K562 (cell line): ENCODE results near the gene EVI5L. TPM values are rescaled to one million over a fixed set of nuclear protein-coding genes. Genes with fewer than 3 reads are reported as not detected.

ENCODE experiments used
- CBFA2T3 ChIP-seq: fragments of 450-650 bp; IDR thresholded peaks from 2 replicates; pipeline ENCODE4 v1.6.1; 2017
- PHF8 ChIP-seq: fragments of 200-600 bp; sonication (generic); IDR thresholded peaks from 2 replicates; pipeline ENCODE4 v1.6.1; 2012; ENCODE audit warnings: mixed run types, mild to moderate bottlenecking, inconsistent platforms, low read length, moderate library complexity, borderline replicate concordance
- RBM39 ChIP-seq: fragments of 200-400 bp; formaldehyde crosslinking; optimal IDR thresholded peaks from 2 replicates; pipeline ENCODE3; 2018; ENCODE audit warnings: low read depth, low read length
- RFX7 ChIP-seq: fragments of 250-450 bp; sonication (Bioruptor Pico); IDR thresholded peaks from 2 replicates; pipeline ENCODE4 v1.5.1; 2021; ENCODE audit warnings: mild to moderate bottlenecking
- TEAD1 ChIP-seq, 2 experiments: fragments of 450-650 bp in 1 of 2; sonication (generic) in 1 of 2; formaldehyde crosslinking; IDR thresholded peaks; 2 replicates each; pipeline versions ENCODE4 v1.4.0 to v1.8.0; 2020 to 2022; ENCODE audit warnings: mild to moderate bottlenecking in 2 of 2, missing genetic modification reagents in 1 of 2
- TRIM24 ChIP-seq, 2 experiments: fragments of 450-650 bp; IDR thresholded peaks; 2 replicates each; pipeline ENCODE4 v1.6.1; 2016
- ZBTB40 ChIP-seq, 2 experiments: fragments of 450-650 bp in 1 of 2; sonication (generic) in 1 of 2; formaldehyde crosslinking in 1 of 2; IDR thresholded peaks; 2 replicates each; pipeline versions ENCODE4 v1.7.1 to v1.9.0; 2016 to 2022; ENCODE audit warnings: inconsistent platforms in 1 of 2, mild to moderate bottlenecking in 1 of 2, missing genetic modification reagents in 1 of 2
- ZFX ChIP-seq: sonication (generic); formaldehyde crosslinking; IDR thresholded peaks from 2 replicates; pipeline ENCODE4 v1.8.0; 2022; ENCODE audit warnings: mild to moderate bottlenecking, missing genetic modification reagents, moderate library complexity
- ZNF134 ChIP-seq: fragments of 250-450 bp; sonication (Bioruptor Pico); conservative IDR thresholded peaks from 2 replicates; pipeline ENCODE4 v1.4.0; 2020
- polyA plus RNA-seq, 8 experiments: library from polyadenylated mRNA; depleted of rRNA in 4 of 8; stranded (reverse) in 5 of 8; unstranded in 3 of 8; fragments of >200 nt; fragmentation: Nextera tagmentation in 2 of 8; fragmentation: Illumina TruSeq in 1 of 8; extraction: Ambion mirVana in 2 of 8; extraction: Trizol in 1 of 8; gene quantifications; 2 replicates each; pipeline versions ENCODE4 v1.2.1 to v1.2.3, GENCODE V29; 2011 to 2014; ENCODE audit warnings: inconsistent platforms in 1 of 8, missing spikeins in 1 of 8
- total RNA-seq, 7 experiments: library from RNA; depleted of rRNA in 6 of 7; stranded (reverse); fragments of >200 nt in 6 of 7; fragmentation: Illumina TruSeq in 2 of 7; extraction: Trizol in 2 of 7; gene quantifications; 2 replicates each; pipeline versions ENCODE4 v1.2.1 to v1.2.3, GENCODE V29; 2011 to 2021; ENCODE audit warnings: low replicate concordance in 1 of 7
- TF ChIP-seq, protein P1 (sequence below): sonication (generic); formaldehyde crosslinking; IDR thresholded peaks from 2 replicates; pipeline ENCODE4 v1.8.0; 2023; ENCODE audit warnings: missing genetic modification reagents, mild to moderate bottlenecking, borderline replicate concordance

EVI5L gene
- total and polyA plus RNA-seq, 9 of the 15 experiments (the other 6 are each of a cell fraction or from before 2014, with no cell fraction given): 0.69 to 1.8 (median 1.2) TPM; not detected in 2

GRCh38 chr19:7903244-7904073 lies 73.4 kb downstream of the EVI5L start, which contains the start of gene MAP2K7 (continued):
- 0 out of 2 replicates have a peak, but pooled peaks have one; percentile 33 for TF ChIP-seq ZBTB40 (IDR thresholded peaks at IDR 0.05)
- no peak for TF ChIP-seq ZBTB40 (CRISPR knock-in tag; IDR thresholded peaks at IDR 0.05)
- peak in 1 of 2 experiments; percentile 83; a peak in 2 of 4 replicates for TF ChIP-seq TEAD1 (CRISPR knock-in tag; IDR thresholded peaks at IDR 0.05)
- TF ChIP-seq ZNF134 (CRISPR knock-in tag): no peak
- no peak for TF ChIP-seq TRIM24 (IDR thresholded peaks at IDR 0.05)
- peak; percentile 49 for TF ChIP-seq ZFX (CRISPR knock-in tag)
- 0 out of 2 replicates have a peak, but pooled peaks have one; percentile 2 for TF ChIP-seq CBFA2T3
- TF ChIP-seq RBM39: no peak
- no peak for TF ChIP-seq RFX7
- TF ChIP-seq, protein P1, sequence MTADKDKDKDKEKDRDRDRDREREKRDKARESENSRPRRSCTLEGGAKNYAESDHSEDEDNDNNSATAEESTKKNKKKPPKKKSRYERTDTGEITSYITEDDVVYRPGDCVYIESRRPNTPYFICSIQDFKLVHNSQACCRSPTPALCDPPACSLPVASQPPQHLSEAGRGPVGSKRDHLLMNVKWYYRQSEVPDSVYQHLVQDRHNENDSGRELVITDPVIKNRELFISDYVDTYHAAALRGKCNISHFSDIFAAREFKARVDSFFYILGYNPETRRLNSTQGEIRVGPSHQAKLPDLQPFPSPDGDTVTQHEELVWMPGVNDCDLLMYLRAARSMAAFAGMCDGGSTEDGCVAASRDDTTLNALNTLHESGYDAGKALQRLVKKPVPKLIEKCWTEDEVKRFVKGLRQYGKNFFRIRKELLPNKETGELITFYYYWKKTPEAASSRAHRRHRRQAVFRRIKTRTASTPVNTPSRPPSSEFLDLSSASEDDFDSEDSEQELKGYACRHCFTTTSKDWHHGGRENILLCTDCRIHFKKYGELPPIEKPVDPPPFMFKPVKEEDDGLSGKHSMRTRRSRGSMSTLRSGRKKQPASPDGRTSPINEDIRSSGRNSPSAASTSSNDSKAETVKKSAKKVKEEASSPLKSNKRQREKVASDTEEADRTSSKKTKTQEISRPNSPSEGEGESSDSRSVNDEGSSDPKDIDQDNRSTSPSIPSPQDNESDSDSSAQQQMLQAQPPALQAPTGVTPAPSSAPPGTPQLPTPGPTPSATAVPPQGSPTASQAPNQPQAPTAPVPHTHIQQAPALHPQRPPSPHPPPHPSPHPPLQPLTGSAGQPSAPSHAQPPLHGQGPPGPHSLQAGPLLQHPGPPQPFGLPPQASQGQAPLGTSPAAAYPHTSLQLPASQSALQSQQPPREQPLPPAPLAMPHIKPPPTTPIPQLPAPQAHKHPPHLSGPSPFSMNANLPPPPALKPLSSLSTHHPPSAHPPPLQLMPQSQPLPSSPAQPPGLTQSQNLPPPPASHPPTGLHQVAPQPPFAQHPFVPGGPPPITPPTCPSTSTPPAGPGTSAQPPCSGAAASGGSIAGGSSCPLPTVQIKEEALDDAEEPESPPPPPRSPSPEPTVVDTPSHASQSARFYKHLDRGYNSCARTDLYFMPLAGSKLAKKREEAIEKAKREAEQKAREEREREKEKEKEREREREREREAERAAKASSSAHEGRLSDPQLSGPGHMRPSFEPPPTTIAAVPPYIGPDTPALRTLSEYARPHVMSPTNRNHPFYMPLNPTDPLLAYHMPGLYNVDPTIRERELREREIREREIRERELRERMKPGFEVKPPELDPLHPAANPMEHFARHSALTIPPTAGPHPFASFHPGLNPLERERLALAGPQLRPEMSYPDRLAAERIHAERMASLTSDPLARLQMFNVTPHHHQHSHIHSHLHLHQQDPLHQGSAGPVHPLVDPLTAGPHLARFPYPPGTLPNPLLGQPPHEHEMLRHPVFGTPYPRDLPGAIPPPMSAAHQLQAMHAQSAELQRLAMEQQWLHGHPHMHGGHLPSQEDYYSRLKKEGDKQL (CRISPR knock-in tag): no peak
- TF ChIP-seq PHF8: peak; percentile 87; the same call in 1 of the 2 replicates
